Large intestine (tissue), 3 donors: ENCODE results near the gene CXCR4. TPM values are rescaled to one million over a fixed set of nuclear protein-coding genes. Genes with fewer than 3 reads are reported as not detected.

Source experiments
- DNase-seq, 2 donors: peaks; one replicate each; pipeline versions ENCODE4 v3.0.0 to v3.0.0-alpha.2; 2013
- H3K27ac ChIP-seq: one replicate; pipeline ENCODE4 v1.5.1; 2013; ENCODE audit warnings: low read length
- H3K27me3 ChIP-seq: 2 replicates; pipeline ENCODE4 v1.6.1; 2013; ENCODE audit warnings: low read length; ENCODE audit not compliant: control insufficient read depth, insufficient read depth
- H3K36me3 ChIP-seq: 2 replicates; pipeline ENCODE4 v1.6.1; 2013; ENCODE audit warnings: low read length; ENCODE audit not compliant: control insufficient read depth, insufficient read depth
- H3K4me1 ChIP-seq: one replicate; pipeline ENCODE4 v1.6.1; 2013; ENCODE audit warnings: low read length; ENCODE audit not compliant: control insufficient read depth, insufficient read depth
- H3K4me3 ChIP-seq: one replicate; pipeline ENCODE4 v1.5.1; 2013; ENCODE audit warnings: low read length
- H3K9me3 ChIP-seq: one replicate; pipeline ENCODE4 v1.6.1; 2013; ENCODE audit warnings: mild to moderate bottlenecking, low read depth, low read length, moderate library complexity; ENCODE audit not compliant: control insufficient read depth
- WGBS: methylation state at CpG from one replicate; pipeline ENCODE4 v1.1.5; 2013; ENCODE audit warnings: low lambda C conversion rate; ENCODE audit not compliant: insufficient coverage; 5-methylcytosine and 5-hydroxymethylcytosine counted together
- polyA plus RNA-seq: library from polyadenylated mRNA; unstranded; fragments of 120-200 nt; gene quantifications from one replicate; pipeline ENCODE4 v1.2.1, GENCODE V29; 2013

Gene CXCR4
- polyA plus RNA-seq, 1 donor, result 17.8 TPM

DNA sequence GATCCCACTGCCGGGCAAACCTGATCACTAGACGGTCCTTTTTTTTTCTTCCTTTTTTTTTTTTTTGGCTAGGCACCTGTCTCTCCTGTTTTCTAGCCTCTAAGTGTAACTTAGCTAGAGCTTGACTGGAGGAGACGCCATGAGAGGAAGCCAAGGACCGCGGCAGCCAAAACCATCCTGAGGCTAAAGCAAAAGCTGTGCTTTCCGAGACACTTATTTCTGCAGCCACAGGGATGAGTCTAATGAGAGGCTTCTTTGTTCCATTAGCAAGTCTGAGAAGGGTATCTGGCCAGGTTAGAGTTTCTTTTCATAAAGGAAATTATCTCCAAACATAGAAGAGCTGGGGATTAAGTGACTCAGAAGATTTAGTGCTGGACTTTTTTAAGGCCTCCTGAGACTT lies 7.3 kb upstream of the CXCR4 start:
- peaks cover 48% of the 10 kb centered on the region for H3K27me3 ChIP-seq
- no peaks in the 10 kb centered on the region for H3K9me3 ChIP-seq
- WGBS, result no CpG with 5 or more reads among the region's 6 CpGs

DNA sequence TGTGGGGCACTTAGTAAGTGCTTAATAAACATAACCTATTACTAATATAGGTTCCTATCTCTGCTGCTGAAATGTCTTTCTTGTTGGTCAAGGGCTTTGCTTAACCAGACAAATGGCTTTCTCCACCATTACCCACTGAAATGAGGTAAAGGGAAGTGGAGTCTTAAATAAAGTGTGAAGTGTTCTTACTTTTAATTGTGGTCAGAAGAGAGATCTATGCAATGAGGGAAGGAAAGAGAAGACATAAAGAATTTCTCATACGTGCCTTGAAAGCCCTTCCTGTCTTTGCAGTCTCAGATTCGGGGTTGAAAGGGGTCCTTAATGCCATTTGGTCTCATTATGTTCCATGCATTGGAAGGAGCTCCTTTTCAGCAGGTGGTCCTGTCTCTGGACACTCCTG lies 6.9 kb upstream of the CXCR4 start:
- Histone ChIP-seq H3K4me3 (no peak overlapping the region), H3K9me3 (no peaks in the 10 kb centered on the region), H3K27ac (no peak overlapping the region), H3K36me3 (no peaks in the 10 kb centered on the region), H3K4me1 (peaks cover 2% of the 10 kb centered on the region), H3K27me3 (peaks cover 52% of the 10 kb centered on the region)
- DNase-seq, result no peak
- WGBS, result 100% methylated on average over 1 of the region's 2 CpGs

More for the DNA sequence above, 7.3 kb upstream of the CXCR4 start:
- no peak overlapping the region for H3K27ac ChIP-seq
- no peaks in the 10 kb centered on the region for H3K36me3 ChIP-seq
- H3K4me3 ChIP-seq, result no peak overlapping the region
- peaks cover 2% of the 10 kb centered on the region for H3K4me1 ChIP-seq
- DNase-seq, result no peak

DNA sequence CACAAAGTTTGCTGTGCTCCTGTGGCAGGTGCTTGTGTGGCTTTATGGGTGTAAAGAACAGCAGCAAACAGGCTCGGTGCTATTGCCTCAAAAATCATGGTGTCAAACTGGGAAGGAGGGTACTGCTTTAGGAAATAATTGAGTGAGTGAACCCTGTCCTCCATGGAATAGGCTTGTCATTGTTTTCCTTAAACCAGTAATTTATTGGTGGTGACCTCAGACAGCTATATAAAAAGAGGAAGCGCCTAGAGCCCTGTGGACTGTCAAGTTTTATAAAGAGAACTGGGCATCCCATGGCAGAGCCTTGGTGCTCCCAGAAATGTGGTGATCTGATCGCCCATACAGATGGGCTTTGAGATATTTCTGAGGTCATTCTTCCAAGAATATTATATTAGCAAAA lies 4.7 kb upstream of the CXCR4 start:
- no peak for DNase-seq
- 38% methylated on average over 1 of the region's 3 CpGs for WGBS
- peaks cover 70% of the 10 kb centered on the region for H3K27me3 ChIP-seq

DNA sequence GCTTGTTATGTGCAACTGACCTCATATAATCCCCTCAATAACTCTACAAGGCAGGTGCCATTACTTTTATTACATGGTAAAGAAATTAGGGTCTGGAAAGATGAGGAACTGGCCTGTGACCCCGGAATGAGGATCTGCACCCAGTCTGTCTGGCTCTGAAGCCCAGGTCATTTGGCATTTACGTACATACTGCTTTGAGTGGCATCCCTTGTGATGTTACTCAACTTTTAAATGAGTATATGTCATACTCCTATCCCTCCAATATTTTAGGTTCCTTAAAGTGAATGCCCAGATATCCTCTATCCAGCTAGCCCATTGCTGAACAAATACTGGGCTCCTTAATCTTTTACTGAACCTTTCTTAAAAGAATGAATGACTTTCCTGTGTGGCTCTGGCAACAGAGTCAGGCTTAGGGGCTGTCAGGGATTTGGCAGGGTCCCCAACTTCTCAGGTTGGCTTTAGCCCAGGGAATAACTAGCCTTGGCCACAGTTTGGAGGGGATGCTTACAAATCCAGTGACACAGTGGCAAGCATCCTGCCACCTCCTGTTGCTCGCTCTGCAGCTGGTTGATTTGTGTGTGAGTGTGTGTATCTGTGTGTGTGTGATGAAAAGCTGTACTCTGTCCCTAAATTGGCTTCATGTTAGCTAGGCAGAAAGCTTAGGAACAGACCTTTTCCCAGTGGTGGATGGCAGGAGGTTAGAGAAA lies 3.4 kb upstream of the CXCR4 start:
- no peak overlapping the region for H3K4me3 ChIP-seq
- no CpG with 5 or more reads among the region's 3 CpGs for WGBS

More for the DNA sequence above, 4.7 kb upstream of the CXCR4 start:
- no peak overlapping the region for H3K27ac ChIP-seq
- H3K36me3 ChIP-seq, result no peaks in the 10 kb centered on the region
- H3K4me3 ChIP-seq, result no peak overlapping the region
- H3K4me1 ChIP-seq, result peaks cover 7% of the 10 kb centered on the region
- no peaks in the 10 kb centered on the region for H3K9me3 ChIP-seq

DNA sequence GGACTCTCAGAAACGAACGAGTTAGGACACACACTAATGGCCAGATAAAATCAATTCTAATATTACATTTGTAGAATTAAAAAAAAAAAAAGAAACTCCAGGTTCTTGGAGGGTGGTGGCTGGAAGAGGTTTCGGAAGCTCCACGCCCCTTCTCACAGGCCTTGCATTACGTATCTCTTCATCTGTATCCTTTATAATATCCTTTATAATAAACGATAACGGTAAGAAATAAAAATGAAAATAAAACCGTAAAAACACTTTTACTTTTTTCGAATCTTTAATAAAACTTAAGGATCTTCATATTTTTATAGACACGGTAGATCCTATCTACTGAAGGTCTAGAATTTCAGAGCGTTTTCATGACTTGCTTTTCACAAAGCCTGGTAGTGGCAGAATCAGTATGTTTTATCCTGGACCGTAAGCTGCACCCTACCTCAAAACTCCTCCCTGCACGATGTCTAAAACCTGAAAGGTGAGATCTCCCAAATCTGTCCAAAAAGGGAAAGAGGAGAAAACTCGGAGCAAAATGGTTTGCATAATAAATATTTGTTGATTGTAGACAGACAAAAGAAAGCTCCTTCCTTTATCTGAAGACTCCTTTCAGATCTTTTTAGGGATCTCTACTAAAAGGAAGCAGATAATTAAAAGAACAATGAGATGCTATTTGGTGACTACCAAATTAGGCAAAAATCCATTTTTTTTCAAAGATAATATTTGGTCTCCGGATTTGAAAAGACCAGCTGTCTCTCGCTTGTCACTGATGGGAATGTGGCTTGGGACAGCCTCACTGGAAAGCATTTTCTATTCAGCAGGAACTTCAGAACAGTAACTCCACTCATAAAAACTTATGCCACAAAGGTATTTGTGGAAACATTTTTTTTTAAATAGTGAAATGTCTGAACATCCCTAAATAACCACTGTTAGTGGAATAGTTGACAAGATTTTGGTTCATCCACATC lies 2.0 kb upstream of the CXCR4 start:
- 20% methylated on average over 3 of the region's 16 CpGs for WGBS
- no peak overlapping the region for H3K4me3 ChIP-seq
- H3K27me3 ChIP-seq, result peaks cover 75% of the 10 kb centered on the region
- no peaks in the 10 kb centered on the region for H3K36me3 ChIP-seq
- no peaks in the 10 kb centered on the region for H3K9me3 ChIP-seq
- no peak overlapping the region for H3K27ac ChIP-seq
- peaks cover 13% of the 10 kb centered on the region for H3K4me1 ChIP-seq
- DNase-seq, result no peak

More for the DNA sequence above, 3.4 kb upstream of the CXCR4 start:
- Histone ChIP-seq H3K9me3 (no peaks in the 10 kb centered on the region), H3K4me1 (peaks cover 13% of the 10 kb centered on the region), H3K27me3 (peaks cover 75% of the 10 kb centered on the region), H3K27ac (no peak overlapping the region), H3K36me3 (no peaks in the 10 kb centered on the region)
- no peak for DNase-seq

DNA sequence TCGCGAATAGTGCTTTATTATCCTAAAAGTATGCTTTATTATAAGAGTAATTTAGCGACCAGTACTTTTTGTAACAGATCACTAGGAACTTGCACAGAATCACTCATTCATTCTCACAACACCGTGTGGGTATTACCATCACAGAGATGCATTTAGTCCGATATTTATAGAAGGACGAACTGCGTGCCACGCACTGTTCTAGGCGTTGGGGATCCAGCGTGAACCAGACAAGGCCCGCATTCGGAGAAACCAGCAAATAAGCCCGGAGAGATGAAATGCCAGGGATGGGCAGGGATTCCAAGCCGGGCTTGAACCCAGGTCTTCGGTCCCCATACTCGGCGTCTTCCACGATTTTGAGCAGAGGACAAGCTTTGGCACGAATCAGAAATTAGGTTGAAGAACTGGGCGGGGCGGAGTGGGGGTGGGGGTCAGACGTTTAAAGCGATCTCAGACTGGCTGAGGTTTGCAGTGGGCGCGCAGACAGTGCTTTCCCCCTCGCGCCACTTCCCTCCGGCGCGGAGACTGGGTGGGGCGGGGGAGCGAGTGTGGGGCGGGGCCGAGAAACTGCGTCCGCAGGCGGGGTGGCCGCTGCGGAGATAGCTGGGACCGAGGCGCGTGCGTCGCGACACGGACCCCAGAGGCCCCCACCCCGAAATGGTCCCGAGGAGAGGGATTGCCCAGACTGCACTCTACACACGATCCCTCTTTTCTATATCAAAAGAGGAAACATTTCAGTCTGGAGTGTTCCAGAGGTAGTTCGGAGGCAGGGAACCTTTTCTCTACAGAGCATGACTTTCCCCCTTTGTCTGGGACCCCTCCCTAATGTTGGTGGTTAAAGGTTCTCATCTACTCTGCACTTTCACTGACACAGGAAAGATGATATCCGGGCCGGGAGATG lies 1.1 kb upstream of the CXCR4 start:
- H3K4me3 ChIP-seq, result peak overlapping the region; percentile 40
- no peak overlapping the region for H3K27ac ChIP-seq
- H3K36me3 ChIP-seq, result no peaks in the 10 kb centered on the region
- peak in 1 of 2 donors; percentile 33 for DNase-seq
- WGBS, result 0% methylated on average over 2 of the region's 52 CpGs
- no peaks in the 10 kb centered on the region for H3K9me3 ChIP-seq
- H3K4me1 ChIP-seq, result peaks cover 13% of the 10 kb centered on the region
- peaks cover 71% of the 10 kb centered on the region for H3K27me3 ChIP-seq

DNA sequence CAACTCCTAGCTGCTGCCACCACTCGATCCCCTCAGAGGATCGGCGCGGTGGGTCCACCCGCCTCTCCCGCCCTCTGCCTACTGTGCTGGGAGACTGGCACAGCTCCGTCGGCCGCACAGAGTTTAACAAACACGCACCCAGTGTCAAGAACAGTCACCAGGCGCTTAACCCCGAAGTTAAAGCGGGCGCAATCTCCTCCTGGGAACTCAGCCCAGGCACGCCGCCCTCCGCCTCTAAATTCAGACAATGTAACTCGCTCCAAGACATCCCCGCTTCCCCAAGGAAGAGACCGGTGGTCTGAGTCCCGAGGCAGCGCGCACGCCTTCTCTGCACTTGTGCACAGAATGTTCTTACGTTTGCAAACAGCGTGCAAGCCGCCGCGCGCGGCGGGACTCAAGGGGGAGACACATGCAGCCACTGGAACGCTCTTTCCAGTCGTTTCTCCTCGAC lies 533 bp downstream of the CXCR4 start:
- H3K4me1 ChIP-seq, result peaks cover 13% of the 10 kb centered on the region
- H3K4me3 ChIP-seq, result peak overlapping the region; percentile 40
- no peak overlapping the region for H3K27ac ChIP-seq
- WGBS, result no CpG with 5 or more reads among the region's 35 CpGs
- peak; percentile 37 to 46 for DNase-seq
- H3K9me3 ChIP-seq, result no peaks in the 10 kb centered on the region
- no peaks in the 10 kb centered on the region for H3K36me3 ChIP-seq
- H3K27me3 ChIP-seq, result peaks cover 71% of the 10 kb centered on the region

DNA sequence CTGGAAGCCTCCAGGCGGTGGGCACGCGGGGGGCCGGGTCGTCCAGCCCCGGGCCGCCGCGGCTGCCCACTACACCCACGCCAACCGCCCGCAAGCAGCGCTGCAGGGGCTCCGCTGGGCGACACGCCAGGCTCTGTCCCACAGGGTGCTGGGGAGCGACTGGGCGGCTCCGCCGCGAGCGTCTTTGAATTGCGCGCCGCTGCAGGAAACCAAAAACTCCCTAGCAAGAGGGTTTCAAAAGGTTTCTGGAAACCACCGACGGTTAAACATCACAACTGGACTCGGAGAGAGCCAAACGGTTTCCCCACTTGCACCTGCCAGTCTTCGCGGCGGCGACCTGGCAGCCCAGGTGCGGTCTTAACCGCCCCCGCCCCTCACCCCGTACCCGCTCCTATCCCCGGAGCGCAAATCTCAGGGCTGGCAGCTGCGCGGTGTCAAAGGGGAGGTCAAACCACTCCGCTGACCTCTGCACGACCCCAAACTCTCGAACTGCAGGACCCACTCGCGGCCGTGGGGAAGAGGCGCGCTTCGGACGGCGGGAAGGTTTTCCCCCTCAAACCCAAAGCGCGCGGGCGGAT lies 1.0 kb downstream of the CXCR4 start:
- Histone ChIP-seq H3K4me1 (peaks cover 13% of the 10 kb centered on the region), H3K4me3 (peak overlapping the region; percentile 40), H3K9me3 (no peaks in the 10 kb centered on the region), H3K27ac (no peak overlapping the region), H3K36me3 (no peaks in the 10 kb centered on the region), H3K27me3 (peaks cover 70% of the 10 kb centered on the region)
- peak in 1 of 2 donors; percentile 30 for DNase-seq
- no CpG with 5 or more reads among the region's 57 CpGs for WGBS

DNA sequence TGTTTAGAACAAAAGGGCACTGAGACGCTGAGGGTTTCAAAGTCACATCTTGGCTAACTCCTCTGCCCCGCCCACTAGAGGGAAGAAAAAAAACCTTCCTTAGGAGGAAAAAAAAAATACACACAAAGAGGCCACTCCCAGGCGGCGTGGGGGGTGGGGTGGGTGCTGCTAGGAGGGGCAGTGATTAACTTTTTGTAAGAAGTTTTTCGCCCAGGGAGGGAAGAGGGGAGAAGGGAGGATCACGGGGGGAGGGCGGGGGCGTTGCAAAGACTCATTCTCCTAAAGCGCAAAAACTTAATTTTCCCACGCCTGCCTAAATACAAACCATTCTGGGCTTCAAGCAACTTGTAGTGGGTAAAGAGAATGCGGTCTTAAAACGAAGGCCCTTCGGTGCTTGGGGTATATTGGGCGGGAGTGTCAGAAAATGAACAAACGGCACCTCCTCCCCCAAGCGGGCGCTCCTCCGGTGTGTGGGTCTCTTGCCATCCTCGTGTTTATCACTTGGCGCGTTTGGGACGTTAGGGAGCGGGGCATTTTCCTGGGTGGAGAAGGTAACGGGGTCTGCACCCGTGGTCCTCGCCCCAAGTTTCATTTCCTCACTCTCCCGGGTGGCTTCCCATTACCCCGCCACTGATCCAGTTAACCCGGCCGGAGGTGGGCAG lies 1.7 kb downstream of the CXCR4 start:
- Histone ChIP-seq H3K27me3 (peaks cover 69% of the 10 kb centered on the region), H3K4me1 (peaks cover 10% of the 10 kb centered on the region), H3K4me3 (peak overlapping the region; percentile 32), H3K9me3 (no peaks in the 10 kb centered on the region), H3K36me3 (no peaks in the 10 kb centered on the region), H3K27ac (no peak overlapping the region)
- peak; percentile 38 to 58 for DNase-seq
- no CpG with 5 or more reads among the region's 30 CpGs for WGBS
